ENCODE results near the gene BSN.
"Not testable (repeated sequence)": the region's sequence is repeated elsewhere in the genome, so short reads cannot be mapped to it uniquely, and the experiment has no call there.

- not testable (repeated sequence) for TF ChIP-seq POLR2AphosphoS5, CTCF (IDR thresholded peaks at IDR 0.05)
Measured at GRCh38 chr3:49585261-49585755, 31.0 kb downstream of the BSN start.

All from gastroesophageal sphincter (tissue), 3 donors.